GM12864 (cell line): ENCODE data around the gene MCTP1.

Experiments
- DNase-seq: peaks from one replicate; pipeline ENCODE4 v3.0.0-alpha.2; 2011; ENCODE audit warnings: low read depth
- H3K4me3 ChIP-seq: 2 replicates; pipeline ENCODE4 v1.5.1; 2011; ENCODE audit warnings: mild to moderate bottlenecking, low read depth, low read length, control low read depth
- TF ChIP-seq, protein P1 (sequence below): IDR thresholded peaks from 2 replicates; pipeline ENCODE4 v1.5.1; 2011; ENCODE audit warnings: low read depth, mild to moderate bottlenecking, moderate library complexity, low read length, control low read depth, inconsistent platforms; ENCODE audit errors: missing control alignments

MCTP1 gene

GRCh38 chr5:95229646-95230045 lies 55.2 kb downstream of the MCTP1 start:
- TF ChIP-seq, protein P1, sequence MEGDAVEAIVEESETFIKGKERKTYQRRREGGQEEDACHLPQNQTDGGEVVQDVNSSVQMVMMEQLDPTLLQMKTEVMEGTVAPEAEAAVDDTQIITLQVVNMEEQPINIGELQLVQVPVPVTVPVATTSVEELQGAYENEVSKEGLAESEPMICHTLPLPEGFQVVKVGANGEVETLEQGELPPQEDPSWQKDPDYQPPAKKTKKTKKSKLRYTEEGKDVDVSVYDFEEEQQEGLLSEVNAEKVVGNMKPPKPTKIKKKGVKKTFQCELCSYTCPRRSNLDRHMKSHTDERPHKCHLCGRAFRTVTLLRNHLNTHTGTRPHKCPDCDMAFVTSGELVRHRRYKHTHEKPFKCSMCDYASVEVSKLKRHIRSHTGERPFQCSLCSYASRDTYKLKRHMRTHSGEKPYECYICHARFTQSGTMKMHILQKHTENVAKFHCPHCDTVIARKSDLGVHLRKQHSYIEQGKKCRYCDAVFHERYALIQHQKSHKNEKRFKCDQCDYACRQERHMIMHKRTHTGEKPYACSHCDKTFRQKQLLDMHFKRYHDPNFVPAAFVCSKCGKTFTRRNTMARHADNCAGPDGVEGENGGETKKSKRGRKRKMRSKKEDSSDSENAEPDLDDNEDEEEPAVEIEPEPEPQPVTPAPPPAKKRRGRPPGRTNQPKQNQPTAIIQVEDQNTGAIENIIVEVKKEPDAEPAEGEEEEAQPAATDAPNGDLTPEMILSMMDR = no peak
- no peak for DNase-seq
- H3K4me3 ChIP-seq = no peak overlapping the region

DNA sequence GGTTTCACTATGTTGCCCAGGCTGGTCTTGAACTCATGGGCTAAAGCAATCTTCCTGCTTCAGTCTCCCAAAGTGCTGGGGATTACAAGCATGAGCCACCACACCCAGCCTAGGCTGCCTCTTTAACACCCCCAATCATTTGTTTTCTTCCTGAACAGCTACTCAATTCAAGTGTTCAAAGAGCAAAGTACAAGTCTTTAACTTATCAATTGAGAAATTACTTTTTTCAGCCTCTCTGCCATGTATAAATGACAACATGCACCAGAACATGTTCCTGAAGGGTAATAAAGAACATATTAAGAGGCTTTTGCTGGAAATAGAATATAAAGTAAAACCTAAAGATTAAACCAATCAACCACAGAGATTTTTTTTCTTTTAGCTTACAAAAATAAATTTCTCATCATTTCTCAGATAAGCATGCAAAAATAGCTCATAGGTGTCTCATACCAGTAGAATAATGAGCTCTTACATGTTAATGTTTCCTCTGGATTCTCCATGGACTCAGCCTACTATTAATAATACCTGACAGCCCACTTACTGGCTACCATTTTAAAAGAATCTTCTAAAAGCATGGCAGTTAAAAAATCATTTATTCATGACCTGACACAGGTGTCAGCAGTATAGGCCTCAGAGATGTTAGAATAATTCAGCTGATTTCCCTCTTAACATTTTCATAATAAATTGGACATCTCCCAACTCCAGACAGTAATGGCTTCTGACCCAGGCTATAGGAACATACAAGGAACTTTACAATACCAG lies 60.0 kb downstream of the MCTP1 start:
- TF ChIP-seq, protein P1 = no peak
- H3K4me3 ChIP-seq = no peak overlapping the region
- DNase-seq = no peak

DNA sequence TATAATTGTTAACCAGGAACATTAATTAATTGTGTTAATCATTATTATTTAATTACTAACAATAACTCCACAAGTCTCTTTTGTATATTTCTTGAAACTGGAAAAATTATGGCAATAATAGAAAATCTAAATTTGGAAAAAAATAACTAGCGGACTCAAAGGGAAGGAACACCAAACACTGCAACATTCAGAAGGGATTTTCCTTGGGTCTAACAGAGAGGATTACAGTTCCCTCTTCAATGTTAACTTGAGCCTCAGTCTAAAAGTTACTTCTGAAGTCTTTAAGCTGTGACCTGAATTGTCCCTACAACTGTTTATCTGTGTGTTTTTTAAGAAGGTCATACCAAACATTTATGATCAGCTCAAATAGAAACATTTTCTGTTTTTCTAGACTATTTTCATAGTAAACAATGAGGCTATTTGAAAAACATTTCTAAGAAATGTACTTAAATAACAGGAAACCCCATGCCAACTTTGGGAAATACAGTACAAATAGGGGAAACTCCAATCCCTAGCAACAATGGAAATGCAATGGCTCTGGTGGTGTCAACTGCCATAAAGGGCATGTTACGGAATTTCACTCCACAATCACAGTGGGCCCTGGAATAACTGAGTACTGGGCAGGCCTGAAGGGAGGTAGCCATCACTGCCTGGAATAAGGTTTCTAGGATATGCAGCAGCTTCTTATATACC lies 61.2 kb downstream of the MCTP1 start:
- H3K4me3 ChIP-seq = no peak overlapping the region
- TF ChIP-seq, protein P1 = no peak
- DNase-seq = no peak

DNA sequence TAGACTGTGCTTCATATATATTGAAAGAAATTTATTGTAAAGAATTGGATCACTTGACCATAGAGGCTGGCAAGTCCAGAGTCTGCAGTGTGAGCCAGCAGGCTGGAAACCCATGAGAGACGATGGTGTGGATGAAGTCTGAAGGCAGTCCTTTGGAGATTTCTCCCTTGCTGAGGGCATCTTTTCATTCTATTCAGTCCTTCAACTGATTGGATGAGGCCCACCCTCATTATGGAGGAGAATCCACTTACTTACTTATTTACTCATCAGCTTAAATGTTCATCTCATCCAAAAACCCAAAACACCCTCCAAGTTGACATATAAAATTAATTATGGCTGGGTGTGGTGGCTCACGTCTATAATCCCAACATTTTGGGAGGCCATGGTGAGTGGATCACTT lies 62.1 kb downstream of the MCTP1 start:
- no peak for DNase-seq
- H3K4me3 ChIP-seq = no peak overlapping the region
- TF ChIP-seq, protein P1 = no peak

DNA sequence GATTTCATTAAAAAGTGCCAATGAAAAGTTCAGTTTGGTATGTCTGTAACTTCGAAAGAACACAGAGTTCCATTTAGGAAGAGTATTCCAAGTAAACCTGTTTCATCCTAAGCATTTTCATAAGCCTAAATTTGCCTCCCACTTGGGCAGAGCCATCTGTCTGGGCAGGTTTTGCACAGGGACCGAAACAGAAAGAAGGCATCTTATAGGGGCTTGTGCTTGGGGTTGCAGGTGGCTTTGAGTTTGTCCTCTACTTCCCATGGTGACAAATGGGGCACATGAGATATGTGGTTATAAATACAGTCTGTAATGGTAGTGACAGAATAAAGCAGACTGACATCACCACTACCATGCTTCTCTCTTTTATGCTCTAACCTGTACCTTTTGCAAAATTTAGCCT lies 63.7 kb downstream of the MCTP1 start:
- TF ChIP-seq, protein P1 = no peak
- no peak overlapping the region for H3K4me3 ChIP-seq
- no peak for DNase-seq

DNA sequence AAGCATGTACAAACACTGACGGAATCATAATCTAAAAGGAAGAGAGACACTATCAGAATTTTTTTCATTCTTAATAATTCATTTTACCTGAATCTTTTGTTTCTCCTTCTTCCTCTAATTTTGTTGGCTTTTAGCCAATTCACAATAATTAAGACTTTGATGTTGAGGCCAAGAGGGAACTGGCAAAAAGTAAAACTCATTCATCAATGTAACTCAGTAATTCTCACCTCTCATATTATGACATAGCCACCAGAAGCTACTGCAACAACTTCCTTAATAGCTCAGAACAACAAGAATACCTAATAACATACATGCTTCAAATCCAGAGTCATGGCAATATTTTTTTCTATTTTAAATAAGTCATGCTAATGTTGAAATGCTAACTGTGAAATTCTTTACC lies 64.5 kb downstream of the MCTP1 start:
- TF ChIP-seq, protein P1 = no peak
- DNase-seq = no peak
- no peak overlapping the region for H3K4me3 ChIP-seq

GRCh38 chr5:95219411-95219810 lies 65.5 kb downstream of the MCTP1 start:
- TF ChIP-seq, protein P1 = no peak
- no peak overlapping the region for H3K4me3 ChIP-seq
- no peak for DNase-seq
